Smooth muscle cell (in vitro differentiated cells): ENCODE results near the gene ITGA5. TPM values are rescaled to one million over a fixed set of nuclear protein-coding genes. Genes with fewer than 3 reads are reported as not detected.

Source experiments
- DNase-seq: peaks from one replicate; lab custom pipeline; 2025; ENCODE audit not compliant: unreplicated experiment; lab: John Stamatoyannopoulos, UW
- H2AFZ ChIP-seq: fragments of 200-600 bp; sonication (generic); 2 replicates; pipeline ENCODE4 v1.6.0; 2016; ENCODE audit warnings: antibody characterized with exemption, low read depth, mild to moderate bottlenecking
- H3F3A ChIP-seq: fragments of 200-600 bp; sonication (generic); 2 replicates; pipeline ENCODE4 v1.6.0; 2017; ENCODE audit warnings: antibody characterized with exemption, low read depth
- H3K27ac ChIP-seq: fragments of 200-600 bp; sonication (generic); 2 replicates; pipeline ENCODE4 v1.5.1; 2016; ENCODE audit warnings: low read depth, mild to moderate bottlenecking
- H3K27me3 ChIP-seq: fragments of 200-600 bp; sonication (generic); 2 replicates; pipeline ENCODE4 v1.6.1; 2016; ENCODE audit warnings: low read depth, mild to moderate bottlenecking
- H3K36me3 ChIP-seq: fragments of 200-600 bp; sonication (generic); 2 replicates; pipeline ENCODE4 v1.5.1; 2016; ENCODE audit warnings: low read depth
- H3K4me1 ChIP-seq: fragments of 200-600 bp; sonication (generic); 2 replicates; pipeline ENCODE4 v1.5.1; 2016; ENCODE audit warnings: low read depth
- H3K4me2 ChIP-seq: fragments of 200-600 bp; sonication (generic); 2 replicates; pipeline ENCODE4 v1.6.0; 2016; ENCODE audit warnings: mild to moderate bottlenecking
- H3K4me3 ChIP-seq: fragments of 200-600 bp; sonication (generic); 2 replicates; pipeline ENCODE4 v1.5.1; 2016; ENCODE audit warnings: mild to moderate bottlenecking
- H3K79me2 ChIP-seq: fragments of 200-600 bp; sonication (generic); 2 replicates; pipeline ENCODE4 v1.6.0; 2016; ENCODE audit warnings: low read depth, mild to moderate bottlenecking
- H3K9ac ChIP-seq: fragments of 200-600 bp; sonication (generic); 2 replicates; pipeline ENCODE4 v1.6.0; 2016; ENCODE audit warnings: low read depth
- H3K9me3 ChIP-seq: fragments of 200-600 bp; sonication (generic); replicated peaks from 2 replicates; pipeline ENCODE4 v1.5.1; 2016; ENCODE audit warnings: low read depth
- H4K20me1 ChIP-seq: fragments of 200-600 bp; sonication (generic); 2 replicates; pipeline ENCODE4 v1.6.0; 2016; ENCODE audit warnings: low read depth
- WGBS: methylation state at CpG from one replicate; pipeline ENCODE4 v1.1.7; 2016; ENCODE audit warnings: low lambda C conversion rate; 5-methylcytosine and 5-hydroxymethylcytosine counted together
- polyA plus RNA-seq: library from polyadenylated mRNA; unstranded; fragments of >200 nt; fragmentation: Nextera tagmentation; extraction: Ambion mirVana; gene quantifications from 2 replicates; pipeline ENCODE4 v1.2.1, GENCODE V29; 2016
- total RNA-seq: library from RNA; depleted of rRNA; stranded (reverse); fragments of >200 nt; gene quantifications from 2 replicates; pipeline ENCODE4 v1.2.3, GENCODE V29; 2014
- TF ChIP-seq, protein P1 (sequence below): fragments of 200-600 bp; sonication (generic); IDR thresholded peaks from 2 replicates; pipeline ENCODE4 v1.5.1; 2017; ENCODE audit warnings: borderline replicate concordance, mild to moderate bottlenecking, antibody characterized with exemption; ENCODE audit not compliant: insufficient read depth, poor library complexity, severe bottlenecking

The ITGA5 gene
- total and polyA plus RNA-seq, 2 experiments from 2014 or later, result 163 to 192 TPM

GRCh38 chr12:54452628-54453027, 33.6 kb upstream of the ITGA5 start:
- Histone ChIP-seq H2AFZ (no peak overlapping the region), H3K4me3 (no peak overlapping the region), H3K27ac (no peak overlapping the region), H3K4me2 (no peak overlapping the region), H3K9me3 (no peaks in the 10 kb centered on the region), H3K4me1 (peaks cover 6% of the 10 kb centered on the region), H3F3A (no peaks in the 10 kb centered on the region), H3K36me3 (no peaks in the 10 kb centered on the region), H3K9ac (no peak overlapping the region), H3K27me3 (peaks cover 42% of the 10 kb centered on the region), H3K79me2 (no peaks in the 10 kb centered on the region), H4K20me1 (no peaks in the 10 kb centered on the region)
- TF ChIP-seq, protein P1, sequence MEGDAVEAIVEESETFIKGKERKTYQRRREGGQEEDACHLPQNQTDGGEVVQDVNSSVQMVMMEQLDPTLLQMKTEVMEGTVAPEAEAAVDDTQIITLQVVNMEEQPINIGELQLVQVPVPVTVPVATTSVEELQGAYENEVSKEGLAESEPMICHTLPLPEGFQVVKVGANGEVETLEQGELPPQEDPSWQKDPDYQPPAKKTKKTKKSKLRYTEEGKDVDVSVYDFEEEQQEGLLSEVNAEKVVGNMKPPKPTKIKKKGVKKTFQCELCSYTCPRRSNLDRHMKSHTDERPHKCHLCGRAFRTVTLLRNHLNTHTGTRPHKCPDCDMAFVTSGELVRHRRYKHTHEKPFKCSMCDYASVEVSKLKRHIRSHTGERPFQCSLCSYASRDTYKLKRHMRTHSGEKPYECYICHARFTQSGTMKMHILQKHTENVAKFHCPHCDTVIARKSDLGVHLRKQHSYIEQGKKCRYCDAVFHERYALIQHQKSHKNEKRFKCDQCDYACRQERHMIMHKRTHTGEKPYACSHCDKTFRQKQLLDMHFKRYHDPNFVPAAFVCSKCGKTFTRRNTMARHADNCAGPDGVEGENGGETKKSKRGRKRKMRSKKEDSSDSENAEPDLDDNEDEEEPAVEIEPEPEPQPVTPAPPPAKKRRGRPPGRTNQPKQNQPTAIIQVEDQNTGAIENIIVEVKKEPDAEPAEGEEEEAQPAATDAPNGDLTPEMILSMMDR, result no peak
- DNase-seq, result no peak

- H3K4me1 ChIP-seq, result peaks cover 6% of the 10 kb centered on the region
- H3K79me2 ChIP-seq, result no peaks in the 10 kb centered on the region
- H3K36me3 ChIP-seq, result no peaks in the 10 kb centered on the region
- H3K9ac ChIP-seq, result no peak overlapping the region
- no peak overlapping the region for H3K4me3 ChIP-seq
- TF ChIP-seq, protein P1, result no peak
- H3K4me2 ChIP-seq, result no peak overlapping the region
- H4K20me1 ChIP-seq, result no peaks in the 10 kb centered on the region
- no peak overlapping the region for H3K27ac ChIP-seq
- no peak for DNase-seq
- no peaks in the 10 kb centered on the region for H3F3A ChIP-seq
- H3K27me3 ChIP-seq, result peaks cover 35% of the 10 kb centered on the region
- 86% methylated on average over 4 of the region's 4 CpGs for WGBS
- no peak overlapping the region for H2AFZ ChIP-seq
- H3K9me3 ChIP-seq, result no peaks in the 10 kb centered on the region
Observed at GRCh38 chr12:54448344-54448743, 29.3 kb upstream of the ITGA5 start.

DNA sequence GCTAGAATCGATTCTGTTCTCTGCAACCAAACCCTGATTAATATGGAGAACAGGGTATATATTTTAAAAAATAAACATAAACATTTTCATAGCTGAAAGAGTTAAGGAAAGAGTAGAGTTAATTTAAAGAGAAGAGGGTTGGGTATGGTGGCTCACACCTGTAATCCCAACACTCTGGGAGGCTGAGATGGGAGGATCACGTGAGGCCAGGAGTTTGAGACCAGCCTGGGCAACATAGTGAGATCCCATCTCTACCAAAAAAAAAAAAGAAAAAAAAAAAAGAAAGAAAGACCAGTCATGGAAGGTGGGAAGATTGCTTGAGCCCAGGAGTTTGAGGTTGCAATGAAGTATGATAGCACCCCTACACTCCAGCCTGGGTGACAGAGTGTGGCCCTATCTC, 28.9 kb upstream of the ITGA5 start:
- Histone ChIP-seq H3K27ac (no peak overlapping the region), H3K79me2 (no peaks in the 10 kb centered on the region), H3K4me3 (no peak overlapping the region), H3K27me3 (peaks cover 35% of the 10 kb centered on the region), H2AFZ (no peak overlapping the region), H3K9ac (no peak overlapping the region), H3K36me3 (no peaks in the 10 kb centered on the region), H3K4me1 (peaks cover 5% of the 10 kb centered on the region), H3F3A (no peaks in the 10 kb centered on the region), H4K20me1 (no peaks in the 10 kb centered on the region), H3K4me2 (no peak overlapping the region), H3K9me3 (no peaks in the 10 kb centered on the region)
- 84% methylated on average over 2 of the region's 2 CpGs for WGBS
- TF ChIP-seq, protein P1, result no peak
- no peak for DNase-seq

DNA sequence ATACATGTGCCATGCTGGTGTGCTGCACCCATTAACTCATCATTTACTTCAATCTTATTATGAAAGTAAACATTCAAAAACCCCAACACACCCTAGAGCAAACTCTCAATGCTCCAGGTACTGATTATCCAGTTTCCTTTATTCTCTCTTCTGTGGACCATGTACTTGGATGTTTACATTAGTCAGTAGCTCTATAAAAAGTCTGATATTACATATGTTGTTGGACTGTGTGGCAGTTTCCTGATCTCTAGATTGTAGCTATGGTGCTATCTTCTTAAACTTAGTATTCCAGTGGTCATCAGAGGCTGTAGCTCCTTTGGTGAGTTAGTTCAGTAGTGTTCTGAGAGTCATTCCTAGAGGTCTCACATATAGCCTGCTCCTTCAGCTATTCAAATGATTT, 25.1 kb upstream of the ITGA5 start:
- TF ChIP-seq, protein P1, result no peak
- no peak overlapping the region for H2AFZ ChIP-seq
- H3K27ac ChIP-seq, result no peak overlapping the region
- H3K4me2 ChIP-seq, result no peak overlapping the region
- no peak overlapping the region for H3K9ac ChIP-seq
- peaks cover 16% of the 10 kb centered on the region for H3K27me3 ChIP-seq
- no peaks in the 10 kb centered on the region for H3F3A ChIP-seq
- H3K9me3 ChIP-seq, result no peaks in the 10 kb centered on the region
- H3K4me1 ChIP-seq, result peaks cover 3% of the 10 kb centered on the region
- H4K20me1 ChIP-seq, result no peaks in the 10 kb centered on the region
- no peaks in the 10 kb centered on the region for H3K36me3 ChIP-seq
- no peaks in the 10 kb centered on the region for H3K79me2 ChIP-seq
- DNase-seq, result no peak
- no peak overlapping the region for H3K4me3 ChIP-seq
